HepG2 (cell line): ENCODE measurements around the gene CDC14B. TPM values are rescaled to one million over a fixed set of nuclear protein-coding genes. Genes with fewer than 3 reads are reported as not detected.

Source experiments
- CEBPB ChIP-seq: IDR thresholded peaks from 2 replicates; pipeline ENCODE4 v1.6.1; 2011; ENCODE audit warnings: low read depth, low read length, improper control_type of control experiment, borderline replicate concordance
- MLX ChIP-seq: IDR thresholded peaks from 2 replicates; pipeline ENCODE4 v1.6.1; 2016
- PAWR ChIP-seq: sonication (generic); formaldehyde crosslinking; IDR thresholded peaks from 2 replicates; pipeline ENCODE4 v1.4.0; 2020; ENCODE audit warnings: missing genetic modification reagents, mild to moderate bottlenecking, borderline replicate concordance
- POGZ ChIP-seq: sonication (generic); formaldehyde crosslinking; IDR thresholded peaks from 2 replicates; pipeline ENCODE4 v1.4.0; 2020; ENCODE audit warnings: mild to moderate bottlenecking, missing genetic modification reagents
- RXRA ChIP-seq: sonication (generic); formaldehyde crosslinking; IDR thresholded peaks from 2 replicates; pipeline ENCODE4 v1.5.1; 2020; ENCODE audit warnings: missing genetic modification reagents
- ZBTB21 ChIP-seq: sonication (generic); formaldehyde crosslinking; IDR thresholded peaks from 2 replicates; pipeline ENCODE4 v1.4.0; 2020; ENCODE audit warnings: missing genetic modification reagents
- ZNF326 ChIP-seq: sonication (generic); formaldehyde crosslinking; IDR thresholded peaks from 2 replicates; pipeline ENCODE4 v1.4.0; 2020; ENCODE audit warnings: missing genetic modification reagents, borderline replicate concordance
- ZNF430 ChIP-seq: sonication (generic); formaldehyde crosslinking; IDR thresholded peaks from 2 replicates; pipeline ENCODE4 v1.9.0; 2021; ENCODE audit warnings: mild to moderate bottlenecking, missing genetic modification reagents
- ZNF564 ChIP-seq: sonication (generic); formaldehyde crosslinking; IDR thresholded peaks from 2 replicates; pipeline ENCODE4 v1.8.1; 2023; ENCODE audit warnings: mild to moderate bottlenecking, missing genetic modification reagents
- polyA plus RNA-seq, 8 experiments: library from polyadenylated mRNA; depleted of rRNA in 3 of 8; stranded (reverse) in 7 of 8; unstranded in 1 of 8; fragments of >200 nt; fragmentation: Illumina TruSeq in 4 of 8; extraction: Trizol in 4 of 8; gene quantifications; 2 replicates each; pipeline versions ENCODE4 v1.2.1 to v1.2.3, GENCODE V29; 2011 to 2016; ENCODE audit warnings: low read depth in 4 of 8, missing spikeins in 1 of 8, mixed read lengths in 1 of 8; ENCODE audit not compliant: insufficient read depth in 1 of 8
- total RNA-seq, 5 experiments: library from RNA; depleted of rRNA; stranded (reverse); fragments of >200 nt; fragmentation: Illumina TruSeq; extraction: Trizol; gene quantifications; 2 replicates each; pipeline ENCODE4 v1.2.3, GENCODE V29; 2016; ENCODE audit warnings: low read depth in 1 of 5
- TF ChIP-seq, protein P1 (sequence below): sonication (generic); formaldehyde crosslinking; IDR thresholded peaks from 2 replicates; pipeline ENCODE4 v1.4.0; 2020; ENCODE audit warnings: missing genetic modification reagents
- TF ChIP-seq, protein P2 (sequence below): sonication (generic); formaldehyde crosslinking; conservative IDR thresholded peaks from 2 replicates; pipeline ENCODE4 v1.4.0; 2020; ENCODE audit warnings: mild to moderate bottlenecking, missing genetic modification reagents, moderate library complexity
- TF ChIP-seq, protein P3 (sequence below): sonication (generic); formaldehyde crosslinking; IDR thresholded peaks from 2 replicates; pipeline ENCODE4 v1.5.1; 2020; ENCODE audit warnings: missing genetic modification reagents, mild to moderate bottlenecking, borderline replicate concordance
- TF ChIP-seq, protein P4 (sequence below): sonication (generic); formaldehyde crosslinking; IDR thresholded peaks from 2 replicates; pipeline ENCODE4 v1.9.0; 2021; ENCODE audit warnings: missing genetic modification reagents, borderline replicate concordance
- TF ChIP-seq, protein P5 (sequence below): sonication (generic); formaldehyde crosslinking; IDR thresholded peaks from 2 replicates; pipeline ENCODE4 v1.8.1; 2022; ENCODE audit warnings: mild to moderate bottlenecking, missing genetic modification reagents

CDC14B gene
- total and polyA plus RNA-seq, 2 of the 13 experiments (the other 11 are each of a cell fraction or from before 2014, with no cell fraction given) = 25.8 to 33.3 TPM

DNA sequence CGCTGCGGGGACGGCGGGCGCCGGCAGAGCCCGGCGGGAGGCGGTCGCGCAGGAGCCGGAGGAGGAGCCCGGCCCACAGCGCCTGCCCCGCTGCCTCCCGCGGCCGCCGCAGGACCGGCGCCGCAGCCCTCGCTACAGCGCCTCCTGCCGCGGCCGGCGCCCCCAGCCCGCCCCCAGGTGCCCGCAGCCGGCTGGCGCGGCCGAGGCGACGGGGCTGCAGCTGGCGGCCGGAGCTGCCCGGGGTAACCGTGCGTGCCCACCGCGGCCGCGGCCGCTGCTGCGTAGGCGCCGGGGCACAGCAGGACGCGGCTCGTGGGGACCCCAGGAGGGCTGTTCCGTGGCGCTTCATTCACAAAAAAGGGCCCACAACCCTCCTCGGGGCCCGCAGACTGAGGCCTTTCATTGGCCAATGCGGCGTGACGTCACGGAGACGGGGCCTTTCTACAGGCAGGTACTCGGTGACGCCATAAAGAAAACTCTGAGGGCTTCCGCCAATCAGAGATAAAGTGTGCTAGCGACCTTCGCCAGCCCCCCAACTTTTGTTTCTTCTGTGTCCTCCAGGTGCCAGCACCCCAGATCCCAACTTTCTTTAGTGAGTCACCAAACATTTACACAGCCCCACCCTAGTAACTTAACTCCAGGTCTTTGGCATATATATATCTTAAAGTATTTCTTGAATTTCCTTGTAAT is at the start of gene CDC14B (continued):
- TF ChIP-seq, protein P1, sequence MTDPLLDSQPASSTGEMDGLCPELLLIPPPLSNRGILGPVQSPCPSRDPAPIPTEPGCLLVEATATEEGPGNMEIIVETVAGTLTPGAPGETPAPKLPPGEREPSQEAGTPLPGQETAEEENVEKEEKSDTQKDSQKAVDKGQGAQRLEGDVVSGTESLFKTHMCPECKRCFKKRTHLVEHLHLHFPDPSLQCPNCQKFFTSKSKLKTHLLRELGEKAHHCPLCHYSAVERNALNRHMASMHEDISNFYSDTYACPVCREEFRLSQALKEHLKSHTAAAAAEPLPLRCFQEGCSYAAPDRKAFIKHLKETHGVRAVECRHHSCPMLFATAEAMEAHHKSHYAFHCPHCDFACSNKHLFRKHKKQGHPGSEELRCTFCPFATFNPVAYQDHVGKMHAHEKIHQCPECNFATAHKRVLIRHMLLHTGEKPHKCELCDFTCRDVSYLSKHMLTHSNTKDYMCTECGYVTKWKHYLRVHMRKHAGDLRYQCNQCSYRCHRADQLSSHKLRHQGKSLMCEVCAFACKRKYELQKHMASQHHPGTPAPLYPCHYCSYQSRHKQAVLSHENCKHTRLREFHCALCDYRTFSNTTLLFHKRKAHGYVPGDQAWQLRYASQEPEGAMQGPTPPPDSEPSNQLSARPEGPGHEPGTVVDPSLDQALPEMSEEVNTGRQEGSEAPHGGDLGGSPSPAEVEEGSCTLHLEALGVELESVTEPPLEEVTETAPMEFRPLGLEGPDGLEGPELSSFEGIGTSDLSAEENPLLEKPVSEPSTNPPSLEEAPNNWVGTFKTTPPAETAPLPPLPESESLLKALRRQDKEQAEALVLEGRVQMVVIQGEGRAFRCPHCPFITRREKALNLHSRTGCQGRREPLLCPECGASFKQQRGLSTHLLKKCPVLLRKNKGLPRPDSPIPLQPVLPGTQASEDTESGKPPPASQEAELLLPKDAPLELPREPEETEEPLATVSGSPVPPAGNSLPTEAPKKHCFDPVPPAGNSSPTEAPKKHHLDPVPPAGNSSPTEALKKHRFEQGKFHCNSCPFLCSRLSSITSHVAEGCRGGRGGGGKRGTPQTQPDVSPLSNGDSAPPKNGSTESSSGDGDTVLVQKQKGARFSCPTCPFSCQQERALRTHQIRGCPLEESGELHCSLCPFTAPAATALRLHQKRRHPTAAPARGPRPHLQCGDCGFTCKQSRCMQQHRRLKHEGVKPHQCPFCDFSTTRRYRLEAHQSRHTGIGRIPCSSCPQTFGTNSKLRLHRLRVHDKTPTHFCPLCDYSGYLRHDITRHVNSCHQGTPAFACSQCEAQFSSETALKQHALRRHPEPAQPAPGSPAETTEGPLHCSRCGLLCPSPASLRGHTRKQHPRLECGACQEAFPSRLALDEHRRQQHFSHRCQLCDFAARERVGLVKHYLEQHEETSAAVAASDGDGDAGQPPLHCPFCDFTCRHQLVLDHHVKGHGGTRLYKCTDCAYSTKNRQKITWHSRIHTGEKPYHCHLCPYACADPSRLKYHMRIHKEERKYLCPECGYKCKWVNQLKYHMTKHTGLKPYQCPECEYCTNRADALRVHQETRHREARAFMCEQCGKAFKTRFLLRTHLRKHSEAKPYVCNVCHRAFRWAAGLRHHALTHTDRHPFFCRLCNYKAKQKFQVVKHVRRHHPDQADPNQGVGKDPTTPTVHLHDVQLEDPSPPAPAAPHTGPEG (CRISPR knock-in tag) = peak; percentile 50; the same call in 1 of the 2 replicates
- no peak for TF ChIP-seq ZNF564 (CRISPR knock-in tag)
- TF ChIP-seq, protein P2, sequence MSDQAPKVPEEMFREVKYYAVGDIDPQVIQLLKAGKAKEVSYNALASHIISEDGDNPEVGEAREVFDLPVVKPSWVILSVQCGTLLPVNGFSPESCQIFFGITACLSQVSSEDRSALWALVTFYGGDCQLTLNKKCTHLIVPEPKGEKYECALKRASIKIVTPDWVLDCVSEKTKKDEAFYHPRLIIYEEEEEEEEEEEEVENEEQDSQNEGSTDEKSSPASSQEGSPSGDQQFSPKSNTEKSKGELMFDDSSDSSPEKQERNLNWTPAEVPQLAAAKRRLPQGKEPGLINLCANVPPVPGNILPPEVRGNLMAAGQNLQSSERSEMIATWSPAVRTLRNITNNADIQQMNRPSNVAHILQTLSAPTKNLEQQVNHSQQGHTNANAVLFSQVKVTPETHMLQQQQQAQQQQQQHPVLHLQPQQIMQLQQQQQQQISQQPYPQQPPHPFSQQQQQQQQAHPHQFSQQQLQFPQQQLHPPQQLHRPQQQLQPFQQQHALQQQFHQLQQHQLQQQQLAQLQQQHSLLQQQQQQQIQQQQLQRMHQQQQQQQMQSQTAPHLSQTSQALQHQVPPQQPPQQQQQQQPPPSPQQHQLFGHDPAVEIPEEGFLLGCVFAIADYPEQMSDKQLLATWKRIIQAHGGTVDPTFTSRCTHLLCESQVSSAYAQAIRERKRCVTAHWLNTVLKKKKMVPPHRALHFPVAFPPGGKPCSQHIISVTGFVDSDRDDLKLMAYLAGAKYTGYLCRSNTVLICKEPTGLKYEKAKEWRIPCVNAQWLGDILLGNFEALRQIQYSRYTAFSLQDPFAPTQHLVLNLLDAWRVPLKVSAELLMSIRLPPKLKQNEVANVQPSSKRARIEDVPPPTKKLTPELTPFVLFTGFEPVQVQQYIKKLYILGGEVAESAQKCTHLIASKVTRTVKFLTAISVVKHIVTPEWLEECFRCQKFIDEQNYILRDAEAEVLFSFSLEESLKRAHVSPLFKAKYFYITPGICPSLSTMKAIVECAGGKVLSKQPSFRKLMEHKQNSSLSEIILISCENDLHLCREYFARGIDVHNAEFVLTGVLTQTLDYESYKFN (CRISPR knock-in tag) = no peak
- TF ChIP-seq ZNF430 (CRISPR knock-in tag) = no peak
- TF ChIP-seq PAWR (CRISPR knock-in tag) = no peak
- peak; percentile 99 for TF ChIP-seq ZBTB21 (CRISPR knock-in tag)
- TF ChIP-seq, protein P3, sequence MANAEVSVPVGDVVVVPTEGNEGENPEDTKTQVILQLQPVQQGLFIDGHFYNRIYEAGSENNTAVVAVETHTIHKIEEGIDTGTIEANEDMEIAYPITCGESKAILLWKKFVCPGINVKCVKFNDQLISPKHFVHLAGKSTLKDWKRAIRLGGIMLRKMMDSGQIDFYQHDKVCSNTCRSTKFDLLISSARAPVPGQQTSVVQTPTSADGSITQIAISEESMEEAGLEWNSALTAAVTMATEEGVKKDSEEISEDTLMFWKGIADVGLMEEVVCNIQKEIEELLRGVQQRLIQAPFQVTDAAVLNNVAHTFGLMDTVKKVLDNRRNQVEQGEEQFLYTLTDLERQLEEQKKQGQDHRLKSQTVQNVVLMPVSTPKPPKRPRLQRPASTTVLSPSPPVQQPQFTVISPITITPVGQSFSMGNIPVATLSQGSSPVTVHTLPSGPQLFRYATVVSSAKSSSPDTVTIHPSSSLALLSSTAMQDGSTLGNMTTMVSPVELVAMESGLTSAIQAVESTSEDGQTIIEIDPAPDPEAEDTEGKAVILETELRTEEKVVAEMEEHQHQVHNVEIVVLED (CRISPR knock-in tag) = peak; percentile 41; the same call in 1 of the 2 replicates
- peak; percentile 68 for TF ChIP-seq POGZ
- TF ChIP-seq RXRA (CRISPR knock-in tag) = no peak
- TF ChIP-seq, protein P4, sequence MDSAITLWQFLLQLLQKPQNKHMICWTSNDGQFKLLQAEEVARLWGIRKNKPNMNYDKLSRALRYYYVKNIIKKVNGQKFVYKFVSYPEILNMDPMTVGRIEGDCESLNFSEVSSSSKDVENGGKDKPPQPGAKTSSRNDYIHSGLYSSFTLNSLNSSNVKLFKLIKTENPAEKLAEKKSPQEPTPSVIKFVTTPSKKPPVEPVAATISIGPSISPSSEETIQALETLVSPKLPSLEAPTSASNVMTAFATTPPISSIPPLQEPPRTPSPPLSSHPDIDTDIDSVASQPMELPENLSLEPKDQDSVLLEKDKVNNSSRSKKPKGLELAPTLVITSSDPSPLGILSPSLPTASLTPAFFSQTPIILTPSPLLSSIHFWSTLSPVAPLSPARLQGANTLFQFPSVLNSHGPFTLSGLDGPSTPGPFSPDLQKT (CRISPR knock-in tag) = no peak
- TF ChIP-seq ZNF326 (CRISPR knock-in tag) = no peak
- no peak for TF ChIP-seq MLX (CRISPR knock-in tag)
- TF ChIP-seq, protein P5, sequence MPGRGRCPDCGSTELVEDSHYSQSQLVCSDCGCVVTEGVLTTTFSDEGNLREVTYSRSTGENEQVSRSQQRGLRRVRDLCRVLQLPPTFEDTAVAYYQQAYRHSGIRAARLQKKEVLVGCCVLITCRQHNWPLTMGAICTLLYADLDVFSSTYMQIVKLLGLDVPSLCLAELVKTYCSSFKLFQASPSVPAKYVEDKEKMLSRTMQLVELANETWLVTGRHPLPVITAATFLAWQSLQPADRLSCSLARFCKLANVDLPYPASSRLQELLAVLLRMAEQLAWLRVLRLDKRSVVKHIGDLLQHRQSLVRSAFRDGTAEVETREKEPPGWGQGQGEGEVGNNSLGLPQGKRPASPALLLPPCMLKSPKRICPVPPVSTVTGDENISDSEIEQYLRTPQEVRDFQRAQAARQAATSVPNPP (CRISPR knock-in tag) = no peak
- peak; percentile 23; the same call in 1 of the 2 replicates for TF ChIP-seq CEBPB
